Choroid plexus epithelial cell (primary cell): Measurements from ENCODE around the gene MYO1D.
A peak's percentile ranks its signal among the peaks of the same experiment; 100 is the strongest.
"Not testable (repeated sequence)": the region's sequence is repeated elsewhere in the genome, so short reads cannot be mapped to it uniquely, and the experiment has no call there.

Source experiments
- DNase-seq: peaks from one replicate; pipeline ENCODE4 v3.0.0-alpha.2; 2010; ENCODE audit warnings: low read depth
- H3K4me3 ChIP-seq: 2 replicates; pipeline ENCODE4 v1.5.1; 2011; ENCODE audit warnings: low read depth, mild to moderate bottlenecking, control low read depth, low read length, moderate library complexity
- TF ChIP-seq, protein P1 (sequence below): conservative IDR thresholded peaks from 2 replicates; pipeline ENCODE4 v1.5.1; 2011; ENCODE audit warnings: low read depth, mild to moderate bottlenecking, control low read depth, inconsistent platforms, low read length, moderate library complexity

MYO1D gene

DNA sequence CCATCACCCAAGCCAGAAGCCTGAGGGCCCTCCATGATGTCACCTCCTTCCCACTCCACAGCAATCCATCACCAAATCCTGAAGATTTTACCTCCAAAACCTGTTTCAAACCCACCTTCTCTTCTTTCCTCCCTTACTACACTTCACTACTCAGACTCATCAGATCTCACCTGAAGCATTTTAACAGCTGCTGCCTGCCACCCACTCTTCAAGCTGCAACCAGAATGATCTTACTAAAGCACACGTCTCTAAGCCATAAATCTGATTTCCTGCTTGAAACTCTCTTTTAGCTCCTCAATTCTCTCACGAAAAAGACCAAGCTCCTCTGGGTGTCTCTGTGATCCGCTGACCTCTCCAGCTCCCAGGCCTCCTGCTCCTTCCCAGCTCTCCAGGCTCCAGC lies 343.6 kb downstream of the MYO1D start:
- no peak overlapping the region for H3K4me3 ChIP-seq
- no peak for DNase-seq
- TF ChIP-seq, protein P1, sequence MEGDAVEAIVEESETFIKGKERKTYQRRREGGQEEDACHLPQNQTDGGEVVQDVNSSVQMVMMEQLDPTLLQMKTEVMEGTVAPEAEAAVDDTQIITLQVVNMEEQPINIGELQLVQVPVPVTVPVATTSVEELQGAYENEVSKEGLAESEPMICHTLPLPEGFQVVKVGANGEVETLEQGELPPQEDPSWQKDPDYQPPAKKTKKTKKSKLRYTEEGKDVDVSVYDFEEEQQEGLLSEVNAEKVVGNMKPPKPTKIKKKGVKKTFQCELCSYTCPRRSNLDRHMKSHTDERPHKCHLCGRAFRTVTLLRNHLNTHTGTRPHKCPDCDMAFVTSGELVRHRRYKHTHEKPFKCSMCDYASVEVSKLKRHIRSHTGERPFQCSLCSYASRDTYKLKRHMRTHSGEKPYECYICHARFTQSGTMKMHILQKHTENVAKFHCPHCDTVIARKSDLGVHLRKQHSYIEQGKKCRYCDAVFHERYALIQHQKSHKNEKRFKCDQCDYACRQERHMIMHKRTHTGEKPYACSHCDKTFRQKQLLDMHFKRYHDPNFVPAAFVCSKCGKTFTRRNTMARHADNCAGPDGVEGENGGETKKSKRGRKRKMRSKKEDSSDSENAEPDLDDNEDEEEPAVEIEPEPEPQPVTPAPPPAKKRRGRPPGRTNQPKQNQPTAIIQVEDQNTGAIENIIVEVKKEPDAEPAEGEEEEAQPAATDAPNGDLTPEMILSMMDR: no peak

DNA sequence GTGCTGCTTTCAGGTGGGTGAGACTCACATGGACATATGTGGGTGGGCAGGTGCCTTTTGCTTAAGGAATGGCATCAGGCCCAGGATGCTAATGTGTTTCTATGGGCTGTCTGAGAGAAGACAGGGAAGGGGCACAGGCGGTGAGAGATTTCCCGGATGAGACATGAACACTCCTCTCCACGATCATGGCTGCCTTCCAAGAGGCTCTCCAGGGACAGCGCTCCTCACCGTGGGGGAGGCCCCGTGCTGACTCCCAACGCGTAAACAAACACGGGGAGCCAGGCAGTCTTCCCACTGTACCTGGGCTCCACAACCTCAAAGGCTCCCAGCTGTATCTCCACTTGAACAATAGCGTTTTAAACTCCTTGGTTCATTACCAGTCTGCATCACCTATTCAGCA lies 347.3 kb downstream of the MYO1D start:
- no peak overlapping the region for H3K4me3 ChIP-seq
- TF ChIP-seq, protein P1: no peak
- DNase-seq: peak; percentile 65

DNA sequence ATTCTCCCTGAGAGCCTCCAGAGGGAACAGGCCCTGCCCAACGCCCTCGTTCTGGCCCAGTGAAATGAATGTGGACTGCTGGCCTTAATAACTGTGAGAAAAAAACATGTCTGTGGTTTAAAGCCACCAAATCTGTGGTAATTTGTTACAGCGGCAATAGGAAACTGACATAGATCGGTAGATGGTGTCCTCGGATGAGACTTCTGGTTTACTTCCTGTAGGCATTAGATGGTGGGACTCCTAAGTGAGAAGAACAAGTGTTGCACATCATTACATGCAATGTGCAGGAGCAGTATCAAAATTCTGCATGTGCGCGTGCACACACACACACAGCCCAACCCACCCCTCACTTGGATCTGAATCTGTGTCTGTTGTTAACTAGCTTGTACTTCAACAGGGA lies 348.1 kb downstream of the MYO1D start:
- no peak for DNase-seq
- TF ChIP-seq, protein P1: no peak
- H3K4me3 ChIP-seq: no peak overlapping the region

DNA sequence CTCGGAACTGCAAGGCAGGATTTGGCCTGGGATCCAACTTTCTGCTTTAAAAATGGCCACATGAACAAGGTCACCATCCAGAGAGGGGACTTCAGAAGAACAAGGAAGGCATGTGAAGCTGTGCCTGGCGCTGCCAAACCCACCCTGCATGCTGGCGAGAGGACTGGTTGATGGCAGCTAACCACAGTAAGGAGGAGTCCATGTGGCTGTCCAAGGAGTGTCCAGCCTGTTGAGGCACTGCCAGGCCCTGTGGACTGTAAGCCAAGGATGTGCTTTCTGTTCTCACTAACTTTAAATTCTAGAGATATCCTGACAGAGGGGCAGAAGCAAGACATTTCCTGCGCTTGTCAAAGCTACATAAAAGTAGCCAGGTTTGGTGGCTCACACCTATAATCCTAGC lies 349.8 kb downstream of the MYO1D start:
- H3K4me3 ChIP-seq: no peak overlapping the region
- no peak for DNase-seq
- TF ChIP-seq, protein P1: no peak

DNA sequence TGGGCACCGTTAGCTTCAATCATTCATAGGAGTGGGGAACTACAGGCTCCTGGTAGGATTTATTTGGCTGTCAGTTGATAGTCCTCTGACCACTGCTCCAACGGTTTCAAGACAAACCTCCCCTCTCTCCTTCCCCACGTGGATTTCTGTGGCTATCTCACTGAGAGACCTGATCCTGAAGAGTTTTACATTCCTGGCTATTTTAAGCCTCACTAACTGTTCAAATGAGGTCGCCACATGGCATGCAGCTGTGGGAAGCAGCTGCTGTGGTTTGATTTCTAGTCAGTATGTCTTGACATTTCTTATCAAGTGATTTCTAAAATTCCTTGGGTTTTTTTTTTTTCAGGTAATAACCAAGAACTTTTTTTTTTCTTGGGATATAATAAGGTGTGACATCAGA lies 351.8 kb downstream of the MYO1D start:
- no peak overlapping the region for H3K4me3 ChIP-seq
- TF ChIP-seq, protein P1: no peak
- peak; percentile 85 for DNase-seq

DNA sequence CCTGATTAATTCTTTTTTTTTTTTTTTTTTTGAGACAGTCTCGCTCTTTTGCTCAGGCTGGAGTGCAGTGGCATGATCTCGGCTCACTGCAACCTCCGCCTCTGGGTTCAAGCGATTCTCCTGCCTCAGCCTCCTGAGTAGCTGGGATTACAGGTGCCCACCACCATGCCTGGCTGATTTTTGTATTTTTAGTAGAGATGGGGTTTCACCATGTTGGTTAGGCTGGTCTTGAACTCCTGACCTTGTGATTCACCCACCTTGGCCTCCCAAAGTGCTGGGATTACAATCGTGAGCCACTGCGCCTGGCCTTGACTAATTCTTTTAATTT lies 352.4 kb downstream of the MYO1D start:
- not testable (repeated sequence) for DNase-seq

DNA sequence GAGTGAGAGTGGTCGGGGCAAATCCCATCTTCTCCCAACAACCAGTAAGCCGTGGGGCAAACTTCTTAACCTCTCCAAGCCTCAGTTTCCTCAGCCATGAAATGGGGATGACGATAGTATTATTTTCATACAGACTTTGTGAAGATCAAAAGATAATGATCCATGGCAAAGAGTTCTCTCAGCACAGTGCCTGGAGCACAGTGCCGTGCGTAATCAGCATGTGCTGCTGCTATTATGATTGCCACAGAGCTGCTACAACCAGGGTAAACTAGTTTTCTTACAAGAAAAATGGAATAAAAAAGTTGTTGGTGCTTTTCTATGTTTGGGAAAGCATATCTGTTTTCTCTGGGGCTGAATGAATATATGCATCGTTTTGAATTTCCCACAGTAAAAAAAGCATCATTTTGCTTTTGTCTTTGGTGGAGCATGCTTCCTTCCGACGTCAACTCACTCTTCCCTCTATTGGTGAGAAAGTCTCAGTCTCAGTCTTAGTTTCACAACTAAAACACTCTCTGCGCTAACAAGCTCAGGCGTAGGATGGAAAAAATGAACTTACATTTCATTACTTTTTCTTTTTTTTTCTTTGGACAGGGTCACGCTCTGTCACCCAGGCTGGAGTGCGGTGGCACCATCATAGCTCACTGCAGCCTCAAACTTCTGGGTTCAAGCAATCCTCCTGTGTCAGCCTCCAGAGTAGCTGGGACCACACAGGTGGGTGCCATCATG lies 352.9 kb downstream of the MYO1D start:
- TF ChIP-seq, protein P1: no peak
- no peak overlapping the region for H3K4me3 ChIP-seq
- no peak for DNase-seq

More for the DNA sequence above, 352.4 kb downstream of the MYO1D start:
- H3K4me3 ChIP-seq: not testable (repeated sequence)
